GM19240 (cell line): Measurements from ENCODE around the gene RTP5.

Source experiments
- DNase-seq: peaks from one replicate; pipeline ENCODE4 v3.0.0; 2011; ENCODE audit warnings: low spot score; ENCODE audit not compliant: insufficient read length

RTP5 gene

DNA sequence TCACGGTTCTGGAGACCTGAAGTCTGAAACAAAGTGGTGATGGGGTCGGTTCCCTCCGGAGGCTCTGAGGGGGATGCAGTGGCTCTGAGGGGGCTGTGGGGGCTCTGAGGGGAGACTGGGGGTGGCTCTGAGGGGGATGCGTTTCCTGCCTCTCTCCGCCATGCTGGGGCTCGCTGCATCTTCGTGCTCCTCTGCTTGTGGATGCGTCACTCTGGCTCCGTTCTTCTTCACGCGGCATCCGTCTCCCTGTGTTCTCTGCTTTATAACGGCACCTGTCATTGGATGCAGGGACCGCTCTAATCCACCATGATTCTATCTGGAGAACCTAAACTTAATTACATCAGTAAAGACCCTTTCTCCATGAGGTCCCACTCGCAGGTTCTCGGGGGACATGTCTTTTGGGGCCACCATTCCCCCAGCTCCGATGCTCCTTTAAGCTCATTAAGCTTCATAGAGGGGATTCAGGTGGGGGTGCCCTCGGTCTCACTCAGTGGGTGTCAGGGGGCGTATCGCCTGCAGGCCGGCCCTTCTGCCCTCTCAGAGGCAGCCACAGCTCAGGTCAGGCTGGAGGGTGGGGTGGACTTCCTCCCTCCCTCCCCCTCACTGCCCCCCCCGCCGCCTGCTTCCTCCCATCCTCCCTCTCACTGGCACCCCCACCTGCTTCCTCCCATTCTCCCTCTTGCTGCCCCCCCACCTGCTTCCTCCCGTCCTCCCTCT lies 18.4 kb downstream of the RTP5 start:
- DNase-seq = no peak

DNA sequence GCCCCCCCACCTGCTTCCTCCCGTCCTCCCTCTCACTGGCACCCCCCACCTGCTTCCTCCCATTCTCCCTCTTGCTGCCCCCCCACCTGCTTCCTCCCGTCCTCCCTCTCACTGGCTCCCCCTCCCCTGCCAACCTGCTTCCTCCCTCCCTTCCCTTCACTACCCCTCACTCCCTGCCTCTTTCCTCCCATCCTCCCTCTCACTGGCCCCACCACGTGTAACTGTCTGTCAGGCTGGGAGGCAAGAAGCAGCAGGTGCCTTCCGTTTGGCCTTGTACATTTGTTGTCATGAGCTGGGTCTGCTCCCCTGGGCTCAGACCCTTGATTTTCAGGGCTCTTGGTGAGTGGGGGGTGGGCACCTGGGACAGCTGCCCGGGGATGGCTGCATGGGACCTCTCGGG lies 19.1 kb downstream of the RTP5 start:
- no peak for DNase-seq

DNA sequence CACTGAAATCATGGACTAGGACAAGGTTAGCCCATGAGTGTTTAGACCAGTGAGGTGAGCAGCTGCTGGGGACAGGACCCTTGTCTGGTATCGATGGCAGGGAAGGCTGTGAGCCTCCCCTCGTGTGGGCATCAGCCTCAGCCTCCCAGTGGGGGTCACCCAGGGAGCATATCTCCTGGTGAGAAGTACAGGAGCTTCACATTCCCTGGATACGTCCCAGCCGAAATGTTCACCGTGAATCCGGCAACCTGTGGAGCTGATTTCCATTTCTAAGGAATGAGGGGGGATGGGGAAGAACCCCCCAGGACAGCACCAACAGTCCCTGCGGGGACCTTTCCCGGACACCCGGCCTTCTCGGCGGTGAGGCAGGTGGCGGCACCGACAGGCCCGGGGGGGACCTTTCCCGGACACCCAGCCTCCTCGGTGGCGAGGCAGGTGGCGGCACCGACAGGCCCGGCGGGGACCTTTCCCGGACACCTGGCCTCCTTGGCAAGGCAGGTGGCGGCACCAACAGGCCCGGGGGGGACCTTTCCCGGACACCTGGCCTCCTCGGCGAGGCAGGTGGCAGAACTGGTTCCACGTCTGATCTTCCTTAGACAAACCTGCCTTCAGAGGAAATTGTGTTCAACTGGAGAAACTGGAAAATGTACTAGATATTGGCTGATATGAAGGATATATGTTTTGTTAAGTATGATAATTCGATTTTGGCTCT lies 21.2 kb downstream of the RTP5 start:
- no peak for DNase-seq

DNA sequence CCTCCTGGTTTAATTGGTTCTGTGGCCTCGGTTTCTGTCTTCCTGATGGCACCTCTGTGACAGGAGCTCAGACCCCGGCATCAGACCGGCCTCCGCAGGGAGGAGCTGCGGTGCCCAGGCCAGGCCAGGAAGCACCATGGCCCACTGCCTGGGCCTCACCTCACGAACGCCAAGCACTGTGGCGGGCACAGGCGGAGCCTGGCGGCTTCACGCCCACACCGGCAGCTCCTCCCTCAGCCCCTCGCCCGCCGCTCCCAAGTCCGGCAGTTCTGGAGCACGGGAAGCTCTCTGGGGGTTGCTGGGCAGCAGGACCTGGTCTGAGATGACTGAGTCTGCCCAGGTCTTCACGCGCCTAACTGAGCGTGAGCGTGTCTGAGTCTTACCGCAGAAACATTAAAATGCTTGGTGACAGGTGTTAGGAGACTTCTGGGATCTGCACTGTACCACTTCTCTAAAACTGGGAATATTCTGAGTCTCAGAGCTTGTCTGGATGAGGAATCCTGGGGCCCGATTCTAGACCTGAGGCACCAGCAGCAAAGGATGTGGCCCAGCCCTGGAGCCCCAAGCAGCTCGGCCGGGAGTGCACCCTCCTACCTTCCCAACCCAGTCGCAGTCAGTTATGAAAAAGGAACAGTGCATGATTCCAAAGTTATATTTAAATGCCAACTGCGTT lies 21.9 kb downstream of the RTP5 start:
- no peak for DNase-seq

DNA sequence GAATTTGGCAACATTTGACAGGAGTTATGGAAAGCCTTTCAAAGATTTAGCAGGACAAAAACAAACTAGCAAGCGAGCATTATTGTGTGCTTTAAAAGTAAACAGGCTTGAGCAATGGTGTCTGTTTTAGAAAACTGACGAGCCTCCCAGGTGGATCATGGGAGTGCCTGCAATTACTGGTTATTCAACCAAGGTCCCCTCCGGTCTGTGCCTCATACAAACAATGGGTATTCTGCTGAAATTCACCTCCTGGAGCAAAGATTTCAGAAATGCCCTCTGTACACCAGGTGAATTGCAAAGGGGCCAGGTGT lies 22.4 kb downstream of the RTP5 start:
- DNase-seq = no peak

DNA sequence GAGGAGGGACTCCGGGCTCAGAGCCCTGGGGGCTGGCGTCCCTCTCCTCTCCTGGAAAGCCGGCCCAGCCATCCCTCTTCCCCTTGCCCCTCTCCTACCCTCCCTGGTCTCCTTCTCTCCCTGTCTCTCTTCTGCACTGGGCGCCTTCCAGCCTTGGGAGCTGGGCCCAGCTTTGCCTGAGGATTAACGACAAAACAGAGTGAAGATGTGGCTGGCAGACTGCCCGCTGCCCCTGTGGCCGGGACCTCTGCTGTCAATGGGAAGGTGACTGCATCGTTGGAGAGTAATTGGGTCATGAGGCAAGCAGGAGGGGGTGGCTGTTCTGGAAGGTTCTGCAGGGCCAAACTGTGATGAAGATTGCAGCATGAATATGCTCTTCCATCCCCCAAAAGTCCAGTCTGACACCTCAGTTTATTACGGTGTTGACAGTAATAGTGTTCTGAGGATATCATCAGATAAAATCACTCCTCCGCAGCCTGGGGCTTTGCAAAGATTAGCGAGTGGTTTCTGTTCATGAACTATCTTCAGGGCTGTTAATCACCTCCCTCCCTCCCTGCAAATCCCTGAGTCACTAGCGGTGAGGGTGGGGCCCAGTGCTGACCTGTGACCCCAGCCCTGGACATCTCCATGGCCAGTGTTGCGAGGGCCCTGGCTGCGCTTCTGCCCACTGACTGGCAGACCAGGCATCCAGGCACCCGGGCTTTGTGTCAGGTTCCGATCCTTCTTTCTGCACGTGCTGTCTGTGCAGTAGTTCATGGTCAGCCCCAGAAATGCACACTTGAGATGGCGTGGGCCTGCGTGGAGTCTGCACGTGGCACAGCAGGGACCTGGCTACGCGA lies 23.0 kb downstream of the RTP5 start:
- DNase-seq = no peak

DNA sequence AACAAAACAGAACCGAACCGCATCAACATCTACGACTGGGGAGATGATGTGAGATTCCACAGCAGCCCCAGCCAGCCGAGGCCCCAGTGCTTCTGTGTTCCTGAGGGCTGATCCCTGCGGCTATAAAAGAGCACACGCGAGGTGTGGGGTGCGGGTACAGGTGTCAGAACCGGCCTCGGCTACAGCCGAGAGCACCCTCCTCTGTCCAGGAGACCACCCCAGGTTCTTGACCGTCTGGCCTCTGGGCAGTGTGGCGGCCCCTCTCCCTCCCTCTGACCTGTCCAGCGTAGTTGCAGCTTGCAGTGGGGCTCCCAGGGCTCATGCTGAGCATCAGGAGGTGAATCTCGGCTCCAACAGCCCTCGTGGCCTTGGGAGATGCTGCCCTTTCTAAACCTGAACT lies 23.7 kb downstream of the RTP5 start:
- no peak for DNase-seq

DNA sequence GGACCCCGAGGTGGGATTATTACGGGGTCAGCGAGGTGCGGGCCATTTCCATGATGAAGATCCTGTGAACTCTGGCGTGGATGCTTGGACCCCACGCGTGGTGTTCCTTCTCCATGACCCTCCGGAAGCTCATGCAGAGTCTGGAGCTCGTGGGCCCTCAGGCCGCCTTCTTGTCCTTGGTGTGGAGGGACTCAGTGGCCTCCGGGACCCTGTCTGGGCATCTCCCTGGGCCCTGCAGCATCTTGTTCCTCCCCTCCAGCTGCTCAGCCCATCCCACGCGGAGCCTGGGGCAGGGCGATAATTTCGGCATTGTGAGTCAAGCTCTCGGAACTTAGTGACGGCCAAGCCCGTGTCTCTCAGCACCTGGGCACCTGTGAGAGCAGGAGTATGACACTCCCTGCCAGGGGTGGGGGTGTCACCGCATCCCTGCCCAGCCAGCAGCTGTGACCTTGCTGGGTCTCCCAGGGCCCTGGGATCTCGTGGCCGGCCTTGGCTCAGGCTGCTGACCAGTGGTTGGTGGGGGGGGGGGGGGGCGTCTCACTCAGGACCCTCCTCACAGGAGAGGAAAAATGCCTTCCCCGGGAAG lies 24.6 kb downstream of the RTP5 start:
- no peak for DNase-seq

DNA sequence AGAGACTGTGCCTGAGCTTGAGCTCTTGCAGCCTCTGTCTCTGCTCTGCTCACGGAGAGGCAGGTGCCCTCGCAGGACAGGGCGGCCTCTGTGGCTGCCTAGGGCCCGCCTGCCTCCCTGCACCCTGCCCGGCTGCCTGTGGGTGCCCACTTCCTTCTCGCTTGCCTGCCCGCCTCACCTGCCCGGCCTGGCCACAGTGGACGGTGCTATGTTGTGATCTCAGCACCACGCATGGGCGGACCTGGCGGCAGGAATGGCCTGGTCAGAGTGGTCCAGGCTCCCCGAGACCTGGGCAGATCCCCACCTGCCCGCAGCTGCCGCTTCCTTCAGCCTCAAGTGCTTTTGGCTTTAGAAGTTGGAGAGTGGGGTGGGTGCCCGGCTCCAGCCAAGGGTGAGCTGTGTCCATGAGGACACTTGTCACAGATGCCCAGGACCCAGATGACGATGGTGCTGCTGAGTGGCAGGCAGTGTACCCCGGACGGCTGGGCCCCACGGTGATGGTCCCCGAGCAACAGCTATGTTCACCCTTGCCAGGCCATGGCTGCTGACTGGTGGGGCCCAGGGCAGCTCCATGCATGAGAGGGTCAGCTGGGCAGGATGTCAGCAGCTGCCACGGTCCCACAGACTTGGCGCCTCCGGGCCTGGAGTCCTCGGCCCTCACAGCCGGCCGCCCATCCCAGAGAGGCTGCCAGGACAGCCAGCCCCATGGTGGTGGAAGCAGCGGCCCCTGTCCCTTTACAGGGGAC lies 25.3 kb downstream of the RTP5 start:
- DNase-seq = no peak

DNA sequence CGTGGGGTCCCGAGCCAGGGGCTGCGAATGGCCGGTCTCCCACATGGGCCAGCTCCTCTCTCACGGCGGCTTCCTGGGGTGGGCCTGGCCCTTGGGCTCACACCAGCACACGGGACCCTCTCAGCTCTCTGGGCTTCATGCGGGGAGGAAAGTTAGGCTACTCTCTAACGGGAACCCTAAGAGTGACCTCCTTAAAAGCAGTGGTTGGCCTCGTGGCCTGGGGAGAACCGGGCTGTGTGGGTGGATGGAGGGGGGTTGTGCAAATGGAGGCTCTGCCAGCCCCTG lies 25.8 kb downstream of the RTP5 start:
- no peak for DNase-seq

DNA sequence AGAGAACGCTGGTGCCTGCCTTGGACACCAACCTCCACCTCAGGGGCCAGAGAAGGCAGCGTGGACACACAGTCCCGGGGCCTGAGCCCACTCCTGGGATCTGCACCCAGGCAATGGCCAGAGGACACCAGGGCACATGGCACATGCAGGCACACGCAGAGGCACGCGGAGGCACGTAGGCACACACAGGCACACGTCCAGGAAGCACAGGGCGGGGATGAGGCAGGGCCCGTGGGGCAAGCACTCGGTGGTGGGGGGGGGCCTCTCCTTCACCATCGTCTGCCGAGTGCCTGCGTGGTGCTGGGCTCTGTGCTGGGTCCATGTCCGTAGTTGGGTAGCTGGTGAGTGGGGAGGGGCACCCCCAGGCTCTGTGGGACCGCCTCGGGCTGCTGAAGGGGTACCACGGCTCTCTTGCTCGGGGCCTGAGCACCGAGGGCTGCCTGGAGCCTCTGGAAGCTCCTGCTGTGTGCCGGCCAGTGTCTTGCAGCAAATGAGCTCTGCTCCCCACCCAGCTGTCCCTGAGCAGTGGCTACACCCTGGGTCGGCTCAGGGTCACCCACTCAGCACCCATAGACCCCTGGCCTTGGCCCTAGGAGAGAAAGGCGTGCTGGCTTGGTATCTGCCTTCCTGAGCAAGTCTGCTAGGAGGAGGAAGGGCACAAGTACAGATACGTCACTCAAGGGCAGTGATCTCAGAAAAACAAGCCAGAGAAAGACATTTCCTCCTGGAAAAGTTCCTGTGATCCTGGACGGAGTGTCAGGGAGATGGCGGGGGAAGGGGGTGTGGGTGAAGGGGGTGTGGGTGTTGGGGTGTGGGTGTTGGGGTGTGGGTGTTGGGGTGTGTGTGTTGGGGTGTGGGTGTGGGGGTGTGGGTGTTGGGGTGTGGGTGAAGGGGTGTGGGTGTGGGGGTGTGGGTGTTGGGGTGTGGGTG lies 26.4 kb downstream of the RTP5 start:
- no peak for DNase-seq

DNA sequence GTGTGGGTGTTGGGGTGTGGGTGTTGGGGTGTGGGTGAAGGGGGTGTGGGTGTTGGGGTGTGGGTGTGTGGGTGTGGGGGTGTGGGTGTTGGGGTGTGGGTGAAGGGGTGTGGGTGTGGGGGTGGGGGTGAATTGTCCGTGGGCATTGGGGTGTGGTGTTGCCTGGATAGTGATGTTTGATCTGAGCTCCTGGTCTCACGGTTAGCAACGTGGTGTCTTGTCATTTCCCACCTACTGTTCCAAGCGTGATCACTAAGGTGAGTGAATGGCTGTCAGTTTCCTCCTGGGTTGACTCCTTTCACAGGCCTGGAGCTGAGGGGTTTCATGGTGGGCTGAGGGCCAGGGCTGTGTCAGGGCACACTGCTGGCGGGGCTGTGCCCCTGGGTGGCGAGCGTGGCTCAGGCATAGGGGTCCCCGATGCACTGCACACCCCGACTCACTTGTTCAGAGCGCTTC lies 27.2 kb downstream of the RTP5 start:
- DNase-seq = no peak

DNA sequence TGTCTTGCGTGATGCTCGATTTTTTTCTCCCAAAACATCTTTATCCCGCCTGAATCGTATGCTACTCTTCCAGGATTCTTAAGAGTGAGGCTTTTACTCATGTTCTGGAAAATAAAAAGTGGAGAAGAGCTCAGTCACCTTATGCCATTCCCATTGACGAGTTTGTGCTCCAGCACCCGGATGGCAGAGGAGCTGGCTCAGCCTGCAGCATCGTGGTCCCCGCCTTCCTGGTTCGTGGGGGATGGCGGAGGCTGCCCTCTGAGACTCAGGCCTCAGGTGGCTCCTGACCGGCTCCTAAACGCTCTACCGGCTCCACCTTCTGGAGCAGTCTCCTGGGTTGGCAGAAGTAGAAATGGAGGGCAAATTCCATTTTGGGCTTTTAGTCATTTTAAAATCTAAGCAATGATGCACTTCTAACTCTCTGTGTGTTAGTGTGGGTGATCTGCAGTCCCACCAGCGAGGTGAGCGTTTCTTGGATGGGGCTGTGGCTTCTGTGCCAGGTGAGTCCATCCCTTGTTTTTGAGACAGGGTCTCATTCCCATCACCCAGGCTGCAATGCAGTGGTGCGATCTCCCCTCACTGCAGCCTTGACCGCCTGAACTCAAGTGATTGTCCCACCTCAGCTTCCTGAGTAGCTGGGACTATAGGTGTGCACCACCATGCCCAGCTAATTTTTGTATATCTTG lies 27.8 kb downstream of the RTP5 start:
- no peak for DNase-seq

DNA sequence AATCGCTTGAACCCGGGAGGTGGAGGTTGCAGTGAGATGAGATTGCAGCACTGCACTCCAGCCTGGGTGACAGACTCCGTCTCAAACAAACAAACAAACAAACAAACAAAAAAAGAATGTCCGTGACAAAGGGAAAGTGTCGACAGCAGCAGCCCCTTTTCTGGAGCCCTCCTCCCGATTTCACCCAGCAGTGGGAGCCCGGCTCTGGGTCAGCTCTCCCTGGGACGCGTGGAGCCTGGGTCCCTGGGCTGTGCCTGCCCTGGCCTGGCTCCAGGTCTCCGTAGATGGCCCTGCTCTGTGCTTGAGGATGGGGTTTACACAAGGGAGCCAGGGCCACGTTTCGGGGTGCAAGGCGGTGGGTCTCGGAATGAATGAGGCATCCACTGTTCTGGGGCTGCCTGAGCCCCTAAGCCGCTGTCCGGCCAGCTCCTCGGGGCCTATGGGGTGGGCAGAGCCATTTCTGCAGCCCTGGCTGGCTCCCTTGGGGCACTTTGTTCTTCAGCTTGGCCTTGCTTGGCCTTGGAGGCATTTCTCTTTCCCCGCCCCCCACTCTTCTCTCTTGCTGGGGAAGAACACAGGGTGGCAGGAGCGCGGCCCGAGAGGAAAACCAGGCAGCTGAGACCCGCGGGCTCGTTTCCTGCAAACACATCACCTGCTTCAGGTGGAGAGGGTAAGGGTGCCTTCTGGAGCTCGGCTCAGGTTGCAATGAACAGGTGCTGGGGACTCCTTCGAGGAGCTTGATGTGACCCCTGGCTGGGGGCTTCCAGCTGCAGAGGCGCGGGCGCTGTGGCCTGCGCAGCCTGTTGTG lies 29.1 kb downstream of the RTP5 start:
- DNase-seq = no peak

DNA sequence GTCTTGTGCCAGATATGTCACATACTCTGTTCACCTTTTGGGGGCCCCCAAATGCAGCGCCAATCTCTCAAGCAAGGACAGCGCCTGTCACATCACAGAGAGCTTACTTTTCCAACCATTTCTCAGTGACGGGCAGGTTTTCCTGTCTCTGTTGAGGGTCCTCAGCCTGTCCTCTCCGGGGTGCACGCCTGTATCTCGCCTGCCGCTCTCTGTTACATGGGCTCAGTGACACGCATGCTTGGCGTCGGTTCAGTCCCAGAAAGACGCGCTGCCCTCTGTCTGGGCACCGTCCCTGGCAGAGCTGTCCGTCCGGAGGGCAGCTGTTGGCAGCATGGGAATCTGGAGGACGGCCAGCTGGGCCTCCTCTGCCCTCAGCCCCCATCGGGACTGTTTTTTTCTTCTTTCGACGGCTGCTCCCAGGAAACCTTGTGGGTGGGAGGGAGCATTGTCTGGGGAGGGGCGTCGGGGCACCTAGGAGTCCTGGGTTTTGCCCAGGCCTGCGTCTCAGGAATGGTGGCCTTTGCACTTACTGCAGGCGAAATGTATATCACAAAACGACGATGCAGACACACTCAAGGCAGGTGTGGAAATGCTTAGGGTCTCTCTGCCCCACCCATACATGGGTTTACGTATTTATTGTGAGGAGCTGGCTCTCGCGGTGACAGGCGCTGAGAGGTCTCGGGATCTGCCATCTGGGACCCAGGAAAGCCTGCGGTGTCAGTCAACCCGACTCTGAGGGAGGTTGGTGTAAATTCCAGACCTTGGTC lies 30.9 kb downstream of the RTP5 start:
- DNase-seq = no peak

DNA sequence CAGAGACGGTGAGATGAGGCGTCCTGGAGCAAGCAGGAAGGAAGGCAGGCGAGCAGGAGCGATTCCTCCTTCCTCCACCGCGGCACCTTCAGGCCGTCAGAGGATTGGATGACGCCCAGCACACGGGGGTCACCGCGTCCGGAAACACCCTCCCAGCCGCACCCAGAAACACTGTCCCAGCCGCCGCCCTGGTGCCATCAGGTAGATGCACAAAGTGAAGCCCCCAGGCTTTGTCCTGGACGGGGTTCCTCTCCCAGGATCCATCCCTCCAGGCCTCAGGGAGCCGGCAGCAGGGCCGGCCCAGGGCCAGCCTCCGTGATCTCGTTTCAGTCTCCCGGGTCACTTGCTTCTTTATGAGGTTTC lies 31.5 kb downstream of the RTP5 start:
- DNase-seq = no peak

DNA sequence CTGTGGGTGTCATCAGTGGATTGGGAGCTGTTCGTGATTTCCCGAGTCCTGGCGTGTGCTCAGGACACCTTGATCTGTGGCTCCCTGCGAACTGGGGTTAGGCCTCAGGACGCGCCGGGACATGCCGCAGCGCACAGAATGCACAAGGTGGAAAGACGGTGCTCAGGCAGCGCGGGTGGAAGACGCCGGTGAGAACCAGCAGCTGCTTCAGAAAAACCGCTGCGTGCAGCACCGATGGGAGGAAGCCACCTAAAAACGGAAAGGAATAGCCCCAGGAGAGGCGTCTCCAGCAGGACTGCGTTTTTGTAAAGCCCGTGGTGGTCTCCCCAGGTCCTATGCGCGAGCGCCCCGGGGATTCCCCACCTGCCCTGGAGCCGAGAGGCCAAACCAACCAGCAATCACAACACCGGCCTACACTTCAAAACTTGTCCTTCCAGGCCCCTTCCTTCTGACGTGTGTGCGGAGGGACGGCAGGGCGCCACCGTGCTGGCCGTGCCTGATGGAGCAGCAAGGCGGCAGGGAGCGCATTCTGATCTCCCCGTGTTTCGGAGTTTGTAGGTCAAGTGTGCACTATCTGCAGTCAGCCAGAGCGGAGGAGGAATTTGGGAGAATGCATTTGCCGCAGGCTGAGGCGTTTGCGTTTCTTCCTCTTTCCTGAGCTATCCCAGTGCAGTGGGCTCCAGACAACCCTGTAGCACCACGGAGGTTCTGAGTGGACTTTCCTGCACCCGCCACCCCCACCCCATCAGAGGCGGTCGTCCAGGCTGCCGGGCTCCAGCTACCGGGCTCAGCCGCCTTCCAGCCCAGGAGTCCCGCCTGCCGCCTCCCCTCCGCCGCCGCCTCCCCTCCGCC lies 32.2 kb downstream of the RTP5 start:
- no peak for DNase-seq
